ENCODE measurements around the gene PRDX3. TPM values are rescaled to one million over a fixed set of nuclear protein-coding genes. Genes with fewer than 3 reads are reported as not detected.

The PRDX3 gene
- polyA plus RNA-seq, 1 donor (not counting 4 experiments of a cell fraction or from before 2014, with no cell fraction given) = 304 TPM

DNA sequence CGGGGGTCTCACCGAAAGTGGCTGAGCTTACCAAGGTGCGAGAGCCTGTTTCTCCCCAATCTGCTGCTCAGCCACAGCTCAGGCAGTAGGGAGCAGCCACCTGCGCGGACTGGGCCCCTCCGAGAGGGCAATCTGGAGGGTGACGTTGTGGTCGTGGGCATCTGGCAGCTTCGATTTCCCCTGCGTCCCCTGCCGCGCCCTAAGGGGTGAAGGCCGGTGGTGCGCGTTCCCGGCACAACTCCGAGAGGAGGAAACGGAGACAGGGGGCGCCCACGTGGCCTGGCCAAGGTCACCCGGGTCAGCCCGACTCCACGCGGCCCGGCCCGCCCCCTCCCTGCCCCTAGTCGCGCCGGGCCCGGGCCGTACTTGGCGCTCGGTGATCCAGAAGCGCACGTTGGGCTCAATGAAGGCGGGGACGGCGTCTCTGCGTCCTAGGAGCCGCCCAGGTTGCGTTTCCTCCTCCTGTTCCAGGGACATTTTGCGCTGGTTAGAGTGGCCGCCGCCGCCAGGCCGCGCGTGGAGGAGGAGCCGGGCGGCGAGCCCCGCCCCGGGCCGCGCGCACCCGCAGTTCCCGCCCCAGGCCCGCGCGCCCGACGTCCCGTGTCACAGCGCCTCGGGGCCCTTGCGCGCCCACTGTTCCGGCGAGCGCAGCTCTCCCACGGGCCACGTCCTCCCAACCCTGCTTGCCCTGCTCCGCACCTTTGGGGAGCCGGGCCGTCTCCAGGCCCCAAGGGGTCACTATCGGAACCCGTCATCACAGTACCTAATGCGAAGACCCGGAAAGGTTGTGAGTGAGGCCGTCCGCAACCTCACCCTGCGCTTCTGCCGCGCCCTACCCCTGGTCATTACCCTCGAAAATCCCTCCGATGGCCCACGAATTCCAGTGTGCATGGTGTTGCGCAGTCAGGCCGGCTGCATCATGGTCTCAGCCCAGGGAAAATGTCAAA lies 13.2 kb downstream of the PRDX3 start, which contains the start of gene SFXN4:
Gene SFXN4 (minus strand): TSS at position 544 of the 947 bp plus-strand sequence. CDS start 67 bp downstream, at position 477.
- no peaks in the 10 kb centered on the region for H3K27me3 ChIP-seq (ENCODE audit: control insufficient read depth, extremely low read depth, insufficient read depth, low read length)
- no peak for FAIRE-seq
- no peaks in the 10 kb centered on the region for H4K20me1 ChIP-seq (ENCODE audit: control insufficient read depth, extremely low read depth, insufficient read depth, low read length)
- peaks cover 20% of the 10 kb centered on the region for H3K4me1 ChIP-seq (ENCODE audit: control insufficient read depth, extremely low read depth, insufficient read depth, low read length)
- H3K4me2 ChIP-seq (ENCODE audit: control insufficient read depth, extremely low read depth, insufficient read depth, low read depth, low read length) = peak within 1 kb of the TSS; percentile 94
- TF ChIP-seq EZH2 (IDR thresholded peaks at IDR 0.05; ENCODE audit: low read length) (no peak), CTCF (optimal IDR thresholded peaks at IDR 0.05 in 1 of 3, IDR thresholded peaks at IDR 0.05 in 1 of 3, conservative IDR thresholded peaks at IDR 0.05 in 1 of 3; ENCODE audit: extremely low read depth in 1 of 3, insufficient read depth in 2 of 3, low read length in 3 of 3) (peak in 1 of 3 experiments; percentile 17)
- H2AFZ ChIP-seq (ENCODE audit: control insufficient read depth, low read length) = peak within 1 kb of the TSS; percentile 86
- H3K9me3 ChIP-seq (ENCODE audit: control insufficient read depth, low read depth, low read length) = no peaks in the 10 kb centered on the region
- H3K9me1 ChIP-seq (ENCODE audit: control insufficient read depth, extremely low read depth, insufficient read depth, low read length) = no peaks in the 10 kb centered on the region
- H3K27ac ChIP-seq (ENCODE audit: control insufficient read depth, insufficient read depth, low read length) = peak within 1 kb of the TSS; percentile 73
- H3K79me2 ChIP-seq (ENCODE audit: control insufficient read depth, insufficient read depth, low read length) = peaks cover 3% of the 10 kb centered on the region
- dilution Hi-C loops (cut with MboI; ENCODE audit: extremely low pct_ligation_motif_present, low sequenced_read_pairs) = no loop called here
- H3K4me3 ChIP-seq (ENCODE audit: control insufficient read depth in 2 of 3, extremely low read depth in 1 of 3, insufficient read depth in 2 of 3, low read depth in 1 of 3, low read length in 3 of 3) = peak within 1 kb of the TSS; percentile 64 to 84 (median 76)
- no peak for DNase-seq (ENCODE audit: low read depth, low spot score)
- peaks cover 14 to 18% of the 10 kb centered on the region in 2 experiments for H3K36me3 ChIP-seq (ENCODE audit: control insufficient read depth in 2 of 2, extremely low read depth in 1 of 2, insufficient read depth in 2 of 2, low read length in 2 of 2)
- peak within 1 kb of the TSS; percentile 86 for H3K9ac ChIP-seq (ENCODE audit: control insufficient read depth, extremely low read depth, insufficient read depth, low read length)

DNA sequence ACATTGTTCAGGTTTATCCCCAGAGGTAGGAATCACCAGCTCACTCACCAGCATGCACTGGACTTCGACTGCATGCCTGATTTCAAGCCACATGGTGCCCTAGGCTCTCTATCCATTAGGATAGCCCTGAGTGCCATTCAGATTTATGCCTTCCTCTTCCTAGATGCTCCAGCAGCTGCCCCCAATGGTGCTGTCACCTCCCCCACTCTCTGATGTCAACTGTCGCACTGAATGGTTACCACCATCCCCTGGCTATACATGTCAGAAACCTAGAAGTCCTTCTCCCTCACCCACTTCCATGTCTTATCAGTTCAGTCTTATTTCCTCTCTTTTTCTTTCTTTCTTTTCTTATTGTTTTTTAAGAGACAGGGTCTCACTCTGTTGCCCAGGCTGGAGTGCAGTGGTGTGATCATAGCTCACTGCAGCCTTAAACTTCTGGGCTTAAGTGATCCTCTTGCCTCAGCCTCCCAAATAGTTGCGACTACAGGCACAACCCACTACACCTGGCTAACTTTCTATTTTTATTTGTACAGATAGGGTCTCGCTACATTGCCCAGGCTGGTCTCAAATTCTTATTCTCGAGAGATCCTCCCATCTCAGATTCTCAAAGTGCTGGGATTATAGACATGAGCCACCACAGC lies 16.0 kb downstream of the PRDX3 start:
- H2AFZ ChIP-seq (ENCODE audit: control insufficient read depth, low read length) = no peak overlapping the region
- H4K20me1 ChIP-seq (ENCODE audit: control insufficient read depth, extremely low read depth, insufficient read depth, low read length) = no peaks in the 10 kb centered on the region
- dilution Hi-C loops (cut with MboI; ENCODE audit: extremely low pct_ligation_motif_present, low sequenced_read_pairs) = no loop called here
- H3K79me2 ChIP-seq (ENCODE audit: control insufficient read depth, insufficient read depth, low read length) = peaks cover 3% of the 10 kb centered on the region
- no peak overlapping the region for H3K9ac ChIP-seq (ENCODE audit: control insufficient read depth, extremely low read depth, insufficient read depth, low read length)
- DNase-seq (ENCODE audit: low read depth, low spot score) = no peak
- H3K27me3 ChIP-seq (ENCODE audit: control insufficient read depth, extremely low read depth, insufficient read depth, low read length) = no peaks in the 10 kb centered on the region
- no peak overlapping the region for H3K4me2 ChIP-seq (ENCODE audit: control insufficient read depth, extremely low read depth, insufficient read depth, low read depth, low read length)
- H3K27ac ChIP-seq (ENCODE audit: control insufficient read depth, insufficient read depth, low read length) = no peak overlapping the region
- FAIRE-seq = no peak
- peaks cover 14 to 17% of the 10 kb centered on the region in 2 experiments for H3K36me3 ChIP-seq (ENCODE audit: control insufficient read depth in 2 of 2, extremely low read depth in 1 of 2, insufficient read depth in 2 of 2, low read length in 2 of 2)
- no peaks in the 10 kb centered on the region for H3K9me3 ChIP-seq (ENCODE audit: control insufficient read depth, low read depth, low read length)
- TF ChIP-seq CTCF (optimal IDR thresholded peaks at IDR 0.05 in 1 of 3, IDR thresholded peaks at IDR 0.05 in 1 of 3, conservative IDR thresholded peaks at IDR 0.05 in 1 of 3; ENCODE audit: extremely low read depth in 1 of 3, insufficient read depth in 2 of 3, low read length in 3 of 3) (no peak), EZH2 (IDR thresholded peaks at IDR 0.05; ENCODE audit: low read length) (no peak)
- H3K9me1 ChIP-seq (ENCODE audit: control insufficient read depth, extremely low read depth, insufficient read depth, low read length) = no peaks in the 10 kb centered on the region
- peaks cover 20% of the 10 kb centered on the region for H3K4me1 ChIP-seq (ENCODE audit: control insufficient read depth, extremely low read depth, insufficient read depth, low read length)
- no peak overlapping the region for H3K4me3 ChIP-seq (ENCODE audit: control insufficient read depth in 2 of 3, extremely low read depth in 1 of 3, insufficient read depth in 2 of 3, low read depth in 1 of 3, low read length in 3 of 3)
